Measurements from ENCODE around the gene SNX20.

SNX20 gene

GRCh38 chr16:50622643-50623369, 58.3 kb downstream of the SNX20 start:
- H3K9ac ChIP-seq (ENCODE audit: insufficient read length, low read depth), result no peak overlapping the region

GRCh38 chr16:50622029-50622428, 59.1 kb downstream of the SNX20 start:
- TF ChIP-seq ZNF274 (IDR thresholded peaks at IDR 0.05; ENCODE audit: low read depth, low read length) (no peak), YY1 (IDR thresholded peaks at IDR 0.05; ENCODE audit: insufficient read depth, insufficient read length) (no peak), SUZ12 (IDR thresholded peaks at IDR 0.05; ENCODE audit: extremely low read depth, insufficient read depth, insufficient read length) (no peak)
- DNase-seq (ENCODE audit: low read depth, low spot score), result no peak
- no peak overlapping the region for H3K4me3 ChIP-seq (ENCODE audit: insufficient read length, low read depth)
- H3K9me3 ChIP-seq (ENCODE audit: insufficient read depth, low read length), result no peaks in the 10 kb centered on the region
- H3K9ac ChIP-seq (ENCODE audit: insufficient read length, low read depth), result no peak overlapping the region
- H3K36me3 ChIP-seq (ENCODE audit: insufficient read depth, insufficient read length, low read length), result peaks cover 84% of the 10 kb centered on the region
- H3K27me3 ChIP-seq (ENCODE audit: insufficient read depth, insufficient read length), result no peaks in the 10 kb centered on the region
- H3K4me1 ChIP-seq (ENCODE audit: insufficient read depth, insufficient read length), result peaks cover 23% of the 10 kb centered on the region

More at GRCh38 chr16:50622643-50623369, 58.3 kb downstream of the SNX20 start:
- DNase-seq (ENCODE audit: low read depth, low spot score), result no peak
- no peak overlapping the region for H3K4me3 ChIP-seq (ENCODE audit: insufficient read length, low read depth)
- H3K4me1 ChIP-seq (ENCODE audit: insufficient read depth, insufficient read length), result peaks cover 17% of the 10 kb centered on the region
- no peaks in the 10 kb centered on the region for H3K27me3 ChIP-seq (ENCODE audit: insufficient read depth, insufficient read length)
- no peaks in the 10 kb centered on the region for H3K9me3 ChIP-seq (ENCODE audit: insufficient read depth, low read length)
- TF ChIP-seq SUZ12 (IDR thresholded peaks at IDR 0.05; ENCODE audit: extremely low read depth, insufficient read depth, insufficient read length), result no peak
- TF ChIP-seq ZNF274 (IDR thresholded peaks at IDR 0.05; ENCODE audit: low read depth, low read length), result no peak
- no peak for TF ChIP-seq YY1 (IDR thresholded peaks at IDR 0.05; ENCODE audit: insufficient read depth, insufficient read length)
- H3K36me3 ChIP-seq (ENCODE audit: insufficient read depth, insufficient read length, low read length), result peaks cover 92% of the 10 kb centered on the region
